CD4-positive, alpha-beta T cell (primary cell): ENCODE measurements around the gene GCNT2. TPM values are rescaled to one million over a fixed set of nuclear protein-coding genes. Genes with fewer than 3 reads are reported as not detected.
A peak's percentile ranks its signal among the peaks of the same experiment; 100 is the strongest.

ENCODE experiments used
- ATAC-seq: fragments of 200-7000 bp; cut with Tn5 transposase; one replicate; pipeline ENCODE4 v1.10.0; 2022; ENCODE audit warnings: mild to moderate bottlenecking; ENCODE audit not compliant: poor library complexity
- CTCF ChIA-PET: fragments of 350-600 bp; sonication (Branson Sonifier 250); formaldehyde crosslinking; loops from one replicate; lab custom pipeline; 2021; ENCODE audit warnings: antibody characterized with exemption, inconsistent platforms; lab: Charles Lee
- POLR2A ChIA-PET: fragments of 350-600 bp; sonication (Branson Sonifier 250); formaldehyde crosslinking; loops from one replicate; lab custom pipeline; 2021; ENCODE audit warnings: antibody characterized with exemption, inconsistent platforms; lab: Charles Lee
- DNase-seq, 14 experiments: peaks; one replicate each; pipeline ENCODE4 v3.0.0-alpha.2; 2013 to 2020; ENCODE audit warnings: mixed read lengths in 2 of 14
- H3K27ac ChIP-seq, 2 donors: one replicate each; pipeline versions ENCODE4 v1.5.1 to v1.7.0; 2013; ENCODE audit warnings: low read length in 2 of 2, low read depth in 1 of 2, mild to moderate bottlenecking in 1 of 2
- H3K27me3 ChIP-seq, 2 experiments: 1 replicate in 1 of 2; 2 replicates in 1 of 2; pipeline versions ENCODE4 v1.6.1 to v1.7.0; 2013; ENCODE audit warnings: low read length in 2 of 2, control low read depth in 1 of 2, mild to moderate bottlenecking in 1 of 2, moderate library complexity in 1 of 2; ENCODE audit not compliant: insufficient read depth in 2 of 2, control insufficient read depth in 1 of 2
- H3K36me3 ChIP-seq: one replicate; pipeline ENCODE4 v1.6.1; 2013; ENCODE audit warnings: low read length, control low read depth; ENCODE audit not compliant: insufficient read depth
- H3K4me1 ChIP-seq: one replicate; pipeline ENCODE4 v1.6.1; 2013; ENCODE audit warnings: low read length, control low read depth; ENCODE audit not compliant: insufficient read depth
- H3K4me3 ChIP-seq: one replicate; pipeline ENCODE4 v1.5.1; 2013; ENCODE audit warnings: mild to moderate bottlenecking, low read length, moderate library complexity
- H3K9me3 ChIP-seq, 2 experiments: 1 replicate in 1 of 2; 2 replicates in 1 of 2; pipeline versions ENCODE4 v1.6.1 to v1.7.0; 2013; ENCODE audit warnings: low read length in 2 of 2, mild to moderate bottlenecking in 2 of 2, control low read depth in 1 of 2, moderate library complexity in 1 of 2; ENCODE audit not compliant: control insufficient read depth in 1 of 2, insufficient read depth in 1 of 2
- H3K27ac Mint-ChIP-seq: one replicate; pipeline ENCODE4 v1.8.0; 2020; ENCODE audit warnings: mixed read lengths
- H3K27me3 Mint-ChIP-seq: one replicate; pipeline ENCODE4 v1.8.0; 2021; ENCODE audit warnings: mixed read lengths
- H3K36me3 Mint-ChIP-seq: one replicate; pipeline ENCODE4 v1.8.0; 2021; ENCODE audit warnings: low read depth, mixed read lengths
- H3K4me1 Mint-ChIP-seq: one replicate; pipeline ENCODE4 v1.8.0; 2021; ENCODE audit warnings: low read depth, mixed read lengths
- H3K4me3 Mint-ChIP-seq: one replicate; pipeline ENCODE4 v1.8.0; 2020; ENCODE audit warnings: mild to moderate bottlenecking, mixed read lengths
- H3K9me3 Mint-ChIP-seq: one replicate; pipeline ENCODE4 v1.8.0; 2020; ENCODE audit warnings: mixed read lengths
- intact Hi-C, 2 experiments: fragments of 100-400 bp; cut with DNase I in 1 of 2; cut with micrococcal nuclease in 1 of 2; formaldehyde crosslinking; loops; one replicate each; pipeline versions ENCODE4 v1.15.1 to v1.9.0; 2023 to 2025; cut with DNase I, micrococcal nuclease
- total RNA-seq, 174 experiments: library from RNA in 2 of 174; stranded (reverse) in 2 of 174; gene quantifications; one replicate each; pipeline ENCODE4 v1.2.3 and lab custom pipeline; 2021 to 2026
- TF ChIP-seq, protein P1 (sequence below): fragments of 200-600 bp; IDR thresholded peaks from one replicate; pipeline ENCODE4 v1.8.0; 2022; ENCODE audit warnings: antibody characterized with exemption, mild to moderate bottlenecking

The GCNT2 gene
- total RNA-seq, 2 experiments from 2014 or later, result 1.5 to 1.8 TPM

GRCh38 chr6:10510592-10511367, 10.4 kb upstream of the GCNT2 start:
- Mint-ChIP-seq H3K27ac (no peak overlapping the region), H3K9me3 (no peaks in the 10 kb centered on the region), H3K36me3 (no peaks in the 10 kb centered on the region), H3K4me3 (no peak overlapping the region), H3K4me1 (peaks cover 5% of the 10 kb centered on the region), H3K27me3 (peaks cover 11% of the 10 kb centered on the region)
- DNase-seq (peak; percentile 7 to 60 (median 30)), ATAC-seq (peak; percentile 80)
- H3K36me3 ChIP-seq, result no peaks in the 10 kb centered on the region
- H3K4me1 ChIP-seq, result peaks cover 3% of the 10 kb centered on the region
- TF ChIP-seq, protein P1, sequence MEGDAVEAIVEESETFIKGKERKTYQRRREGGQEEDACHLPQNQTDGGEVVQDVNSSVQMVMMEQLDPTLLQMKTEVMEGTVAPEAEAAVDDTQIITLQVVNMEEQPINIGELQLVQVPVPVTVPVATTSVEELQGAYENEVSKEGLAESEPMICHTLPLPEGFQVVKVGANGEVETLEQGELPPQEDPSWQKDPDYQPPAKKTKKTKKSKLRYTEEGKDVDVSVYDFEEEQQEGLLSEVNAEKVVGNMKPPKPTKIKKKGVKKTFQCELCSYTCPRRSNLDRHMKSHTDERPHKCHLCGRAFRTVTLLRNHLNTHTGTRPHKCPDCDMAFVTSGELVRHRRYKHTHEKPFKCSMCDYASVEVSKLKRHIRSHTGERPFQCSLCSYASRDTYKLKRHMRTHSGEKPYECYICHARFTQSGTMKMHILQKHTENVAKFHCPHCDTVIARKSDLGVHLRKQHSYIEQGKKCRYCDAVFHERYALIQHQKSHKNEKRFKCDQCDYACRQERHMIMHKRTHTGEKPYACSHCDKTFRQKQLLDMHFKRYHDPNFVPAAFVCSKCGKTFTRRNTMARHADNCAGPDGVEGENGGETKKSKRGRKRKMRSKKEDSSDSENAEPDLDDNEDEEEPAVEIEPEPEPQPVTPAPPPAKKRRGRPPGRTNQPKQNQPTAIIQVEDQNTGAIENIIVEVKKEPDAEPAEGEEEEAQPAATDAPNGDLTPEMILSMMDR, result peak; percentile 57
- no peaks in the 10 kb centered on the region for H3K9me3 ChIP-seq
- intact Hi-C loops, result loop anchor here (1.0 to 10.0 kb wide), 3 partner anchors 249 to 984 kb away; no protein-coding TSS in a partner anchor
- ChIA-PET POLR2A (interaction anchor here (0.6 kb wide), 1 partner anchor 149 kb away, joined by 3 read pairs; no protein-coding TSS in a partner anchor), CTCF (interaction anchor here (0.9 to 1.3 kb wide), 2 partner anchors 10 to 290 kb away, joined by 3 to 4 read pairs; no protein-coding TSS in a partner anchor)
- no peaks in the 10 kb centered on the region for H3K27me3 ChIP-seq
- no peak overlapping the region for H3K4me3 ChIP-seq
- no peak overlapping the region for H3K27ac ChIP-seq

- H3K9me3 ChIP-seq, result no peaks in the 10 kb centered on the region
- TF ChIP-seq, protein P1, result no peak
- ATAC-seq (no peak), DNase-seq (no peak)
- ChIA-PET CTCF (interaction anchor here (0.9 kb wide), 1 partner anchor 289 kb away, joined by 3 read pairs; no protein-coding TSS in a partner anchor), POLR2A (no interaction called here)
- H3K27me3 ChIP-seq, result no peaks in the 10 kb centered on the region
- Mint-ChIP-seq H3K4me1 (peaks cover 5% of the 10 kb centered on the region), H3K36me3 (no peaks in the 10 kb centered on the region), H3K27me3 (peaks cover 11% of the 10 kb centered on the region), H3K27ac (no peak overlapping the region), H3K9me3 (no peaks in the 10 kb centered on the region), H3K4me3 (no peak overlapping the region)
- no peak overlapping the region for H3K4me3 ChIP-seq
- no peaks in the 10 kb centered on the region for H3K36me3 ChIP-seq
- peaks cover 3% of the 10 kb centered on the region for H3K4me1 ChIP-seq
- H3K27ac ChIP-seq, result no peak overlapping the region
- intact Hi-C loops, result loop anchor here in 1 of 2 experiments (10.0 kb wide), 1 partner anchor 983 kb away; no protein-coding TSS in a partner anchor
Observed at GRCh38 chr6:10511477-10511876, 9.7 kb upstream of the GCNT2 start.

DNA sequence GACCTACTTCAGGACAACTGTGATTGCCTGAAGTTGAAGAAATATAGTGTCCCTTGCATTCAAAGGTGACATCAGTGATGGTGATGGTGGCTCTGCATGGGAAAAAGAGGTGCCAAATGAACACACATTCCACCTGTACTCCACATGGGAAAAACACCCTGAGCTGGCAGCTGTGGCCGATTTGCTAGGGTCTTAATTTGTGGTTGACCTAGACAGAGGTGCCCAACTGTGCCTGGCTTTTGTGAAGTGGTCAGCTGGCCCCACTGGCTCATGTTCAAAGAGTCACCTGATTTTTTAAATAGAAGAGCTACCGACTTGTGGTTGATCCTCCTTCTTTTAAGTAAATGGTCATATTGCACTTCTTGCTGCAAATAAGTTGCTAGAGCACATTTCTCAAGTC, 7.6 kb upstream of the GCNT2 start:
- Mint-ChIP-seq H3K27me3 (peaks cover 7% of the 10 kb centered on the region), H3K4me1 (peaks cover 5% of the 10 kb centered on the region), H3K9me3 (no peaks in the 10 kb centered on the region), H3K27ac (no peak overlapping the region), H3K36me3 (no peaks in the 10 kb centered on the region), H3K4me3 (no peak overlapping the region)
- TF ChIP-seq, protein P1, result no peak
- DNase-seq, result no peak
- Histone ChIP-seq H3K27me3 (no peaks in the 10 kb centered on the region), H3K4me3 (no peak overlapping the region), H3K27ac (no peak overlapping the region), H3K4me1 (peaks cover 3% of the 10 kb centered on the region), H3K36me3 (no peaks in the 10 kb centered on the region), H3K9me3 (no peaks in the 10 kb centered on the region)
- ChIA-PET CTCF (no interaction called here), POLR2A (no interaction called here)
- intact Hi-C loops, result loop anchor here in 1 of 2 experiments (10.0 kb wide), 1 partner anchor 981 kb away; no protein-coding TSS in a partner anchor
- ATAC-seq, result no peak
